Erythroblast (primary cell): ENCODE measurements around the gene INPP4B.

Experiments used
- GATA1 ChIP-seq: IDR thresholded peaks from 2 replicates; pipeline ENCODE4 v1.6.1; 2011; ENCODE audit warnings: low read depth, mild to moderate bottlenecking, control low read depth, low read length, moderate library complexity
- POLR2A ChIP-seq: IDR thresholded peaks from 2 replicates; pipeline ENCODE4 v1.6.1; 2011; ENCODE audit warnings: mild to moderate bottlenecking, low read length

- TF ChIP-seq POLR2A (no peak), GATA1 (no peak)
Measured at GRCh38 chr4:142846108-142846728, at the start of gene INPP4B.
